B cell (primary cell): ENCODE results near the gene CHST3. TPM values are rescaled to one million over a fixed set of nuclear protein-coding genes. Genes with fewer than 3 reads are reported as not detected.
A peak's percentile ranks its signal among the peaks of the same experiment; 100 is the strongest.

ENCODE experiments used
- ATAC-seq: fragments of 200-7000 bp; cut with Tn5 transposase; one replicate; pipeline ENCODE4 v1.10.0; 2021; ENCODE audit warnings: low read depth, mild to moderate bottlenecking, moderate number of reproducible peaks, moderate library complexity
- CTCF ChIA-PET: fragments of 350-600 bp; sonication (Branson Sonifier 250); formaldehyde crosslinking; loops from one replicate; lab custom pipeline; 2021; ENCODE audit warnings: antibody characterized with exemption, inconsistent platforms; lab: Charles Lee
- POLR2A ChIA-PET: fragments of 350-600 bp; sonication (Branson Sonifier 250); formaldehyde crosslinking; loops from one replicate; lab custom pipeline; 2021; ENCODE audit warnings: antibody characterized with exemption; lab: Charles Lee
- DNase-seq: peaks from one replicate; pipeline ENCODE4 v3.0.0; 2013
- H2AFZ ChIP-seq: 2 replicates; pipeline ENCODE4 v1.6.1; 2012; ENCODE audit warnings: mild to moderate bottlenecking, low read depth, low read length; ENCODE audit not compliant: insufficient read depth, poor library complexity, severe bottlenecking
- H3K27ac ChIP-seq, 2 donors: 1 replicate in 1 of 2; 2 replicates in 1 of 2; pipeline ENCODE4 v1.5.1; 2012 to 2013; ENCODE audit warnings: low read length in 2 of 2, mild to moderate bottlenecking in 2 of 2, moderate library complexity in 1 of 2
- H3K27me3 ChIP-seq, 4 experiments: fragments of 200-600 bp in 1 of 4; sonication (generic) in 1 of 4; replicated peaks in 1 of 4; 1 replicate in 2 of 4; 2 replicates in 2 of 4; pipeline versions ENCODE4 v1.6.1 to v1.7.0; 2013 to 2016; ENCODE audit warnings: low read length in 3 of 4, mild to moderate bottlenecking in 2 of 4, mixed read lengths in 1 of 4, moderate library complexity in 1 of 4; ENCODE audit not compliant: insufficient read depth in 4 of 4, control insufficient read depth in 3 of 4; ENCODE audit errors: control extremely low read depth in 1 of 4
- H3K36me3 ChIP-seq, 2 experiments: replicated peaks in 1 of 2; 1 replicate in 1 of 2; 2 replicates in 1 of 2; pipeline versions ENCODE4 v1.6.1 to v1.7.1; 2013; ENCODE audit warnings: low read length in 1 of 2; ENCODE audit not compliant: insufficient read depth in 2 of 2, control insufficient read depth in 1 of 2; ENCODE audit errors: control extremely low read depth in 1 of 2, extremely low read depth in 1 of 2
- H3K4me1 ChIP-seq, 2 donors: fragments of 200-600 bp in 1 of 2; sonication (generic) in 1 of 2; 1 replicate in 1 of 2; 2 replicates in 1 of 2; pipeline versions ENCODE4 v1.5.1 to v1.6.1; 2013 to 2017; ENCODE audit warnings: low read length in 2 of 2; ENCODE audit not compliant: control insufficient read depth in 2 of 2, insufficient read depth in 2 of 2
- H3K4me2 ChIP-seq: replicated peaks from 2 replicates; pipeline ENCODE3; 2012; ENCODE audit warnings: mild to moderate bottlenecking, low read depth, low read length; ENCODE audit not compliant: poor library complexity, severe bottlenecking
- H3K4me3 ChIP-seq, 5 experiments: fragments of 200-600 bp in 1 of 5; sonication (generic) in 1 of 5; 1 replicate in 3 of 5; 2 replicates in 2 of 5; pipeline versions ENCODE4 v1.5.1 to v1.7.0; 2011 to 2016; ENCODE audit warnings: low read length in 4 of 5, mild to moderate bottlenecking in 4 of 5, low read depth in 2 of 5, control low read depth in 1 of 5, moderate library complexity in 1 of 5; ENCODE audit not compliant: insufficient read depth in 1 of 5; ENCODE audit errors: control extremely low read depth in 1 of 5, extremely low read depth in 1 of 5
- H3K79me2 ChIP-seq: fragments of 200-600 bp; sonication (generic); one replicate; pipeline ENCODE4 v1.6.0; 2016; ENCODE audit warnings: low read length; ENCODE audit not compliant: control insufficient read depth, insufficient read depth
- H3K9ac ChIP-seq: fragments of 200-600 bp; sonication (generic); 2 replicates; pipeline ENCODE4 v1.6.1; 2017; ENCODE audit warnings: mild to moderate bottlenecking, low read length, moderate library complexity
- H3K9me3 ChIP-seq, 3 donors: one replicate each; pipeline versions ENCODE4 v1.6.1 to v1.7.1; 2013; ENCODE audit warnings: low read length in 2 of 3; ENCODE audit not compliant: control insufficient read depth in 2 of 3, insufficient read depth in 1 of 3; ENCODE audit errors: control extremely low read depth in 1 of 3
- H4K20me1 ChIP-seq: 2 replicates; pipeline ENCODE4 v1.6.0; 2012; ENCODE audit warnings: mild to moderate bottlenecking, low read length; ENCODE audit not compliant: insufficient read depth, control insufficient read depth, poor library complexity, severe bottlenecking
- H3K27ac Mint-ChIP-seq: one replicate; pipeline ENCODE4 v1.8.0; 2021; ENCODE audit warnings: mixed read lengths
- H3K27me3 Mint-ChIP-seq: one replicate; pipeline ENCODE4 v1.8.0; 2021; ENCODE audit warnings: mixed read lengths
- H3K4me1 Mint-ChIP-seq: one replicate; pipeline ENCODE4 v1.8.0; 2021; ENCODE audit warnings: mixed read lengths
- H3K4me3 Mint-ChIP-seq: one replicate; pipeline ENCODE4 v1.8.0; 2021; ENCODE audit warnings: mixed read lengths
- H3K9me3 Mint-ChIP-seq: one replicate; pipeline ENCODE4 v1.8.0; 2022; ENCODE audit warnings: mixed read lengths; ENCODE audit not compliant: insufficient read depth
- CTCF ChIP-seq: fragments of 200-600 bp; IDR thresholded peaks from one replicate; pipeline ENCODE4 v1.8.0; 2022; ENCODE audit warnings: antibody characterized with exemption, mild to moderate bottlenecking
- EZH2 ChIP-seq: IDR thresholded peaks from 2 replicates; pipeline ENCODE4 v1.6.1; 2012; ENCODE audit warnings: borderline replicate concordance, low read depth, mild to moderate bottlenecking, moderate library complexity, low read length; ENCODE audit not compliant: insufficient read depth, poor library complexity, severe bottlenecking
- WGBS: methylation state at CpG from one replicate; pipeline ENCODE4 v1.1.5; 2013; ENCODE audit warnings: missing lambda C conversion rate; ENCODE audit not compliant: insufficient coverage; 5-methylcytosine and 5-hydroxymethylcytosine counted together
- intact Hi-C: fragments of 100-400 bp; cut with micrococcal nuclease; formaldehyde crosslinking; loops from one replicate; pipeline ENCODE4 v1.10.0; 2022
- polyA plus RNA-seq: library from polyadenylated mRNA; depleted of rRNA; stranded (reverse); fragments of >200 nt; gene quantifications from 2 replicates; pipeline ENCODE4 v1.2.3, GENCODE V29; 2012
- total RNA-seq, 2 donors: library from RNA; stranded (reverse); fragments of 120-200 nt in 1 of 2; gene quantifications; 1 replicate in 1 of 2; 2 replicates in 1 of 2; pipeline versions ENCODE4 v1.2.3 to v1.2.4, GENCODE V29; 2013 to 2022

Gene CHST3
- total and polyA plus RNA-seq, 2 donors (not counting 1 experiment from before 2014, with no cell fraction given) = 0.01 TPM; not detected in 1

- no peaks in the 10 kb centered on the region for H3K9me3 Mint-ChIP-seq
- Histone ChIP-seq H4K20me1 (no peaks in the 10 kb centered on the region), H3K9me3 (no peaks in the 10 kb centered on the region), H3K27ac (no peak overlapping the region), H3K27me3 (peaks cover 0 to 3% (median 0%) of the 10 kb centered on the region in 4 experiments), H3K79me2 (no peaks in the 10 kb centered on the region), H3K4me2 (peak overlapping the region; percentile 0), H3K36me3 (no peaks in the 10 kb centered on the region), H2AFZ (no peak overlapping the region), H3K4me3 (no peak overlapping the region), H3K9ac (no peak overlapping the region), H3K4me1 (peaks cover 18 to 21% of the 10 kb centered on the region in 2 donors)
- POLR2A ChIA-PET = no interaction called here
- 72% methylated on average over 7 of the region's 14 CpGs for WGBS
- intact Hi-C loops = no loop called here
- CTCF ChIA-PET = interaction anchor here (0.6 kb wide), 1 partner anchor 457 kb away, joined by 3 read pairs; no protein-coding TSS in a partner anchor
- peaks cover 21% of the 10 kb centered on the region for H3K4me1 Mint-ChIP-seq
- peak overlapping the region; percentile 38 for H3K27ac Mint-ChIP-seq
- no peak for ATAC-seq
- peaks cover 7% of the 10 kb centered on the region for H3K27me3 Mint-ChIP-seq
- no peak for DNase-seq
- TF ChIP-seq EZH2 = no peak
- no peak for TF ChIP-seq CTCF
- H3K4me3 Mint-ChIP-seq = peak overlapping the region; percentile 5
Measured at GRCh38 chr10:72000073-72001032, 36.2 kb downstream of the CHST3 start.

- DNase-seq = no peak
- TF ChIP-seq EZH2 (no peak), CTCF (no peak)
- peaks cover 21% of the 10 kb centered on the region for H3K4me1 Mint-ChIP-seq
- no peak overlapping the region for H3K27ac Mint-ChIP-seq
- CTCF ChIA-PET = interaction anchor here (0.6 kb wide), 1 partner anchor 458 kb away, joined by 3 read pairs; no protein-coding TSS in a partner anchor
- H3K4me2 ChIP-seq = no peak overlapping the region
- H3K9me3 ChIP-seq = no peaks in the 10 kb centered on the region
- H3K4me3 ChIP-seq = no peak overlapping the region
- H3K27me3 ChIP-seq = peaks cover 0 to 3% (median 0%) of the 10 kb centered on the region in 4 experiments
- H3K9me3 Mint-ChIP-seq = no peaks in the 10 kb centered on the region
- H3K4me3 Mint-ChIP-seq = no peak overlapping the region
- no peak overlapping the region for H2AFZ ChIP-seq
- peaks cover 7% of the 10 kb centered on the region for H3K27me3 Mint-ChIP-seq
- ATAC-seq = no peak
- intact Hi-C loops = no loop called here
- POLR2A ChIA-PET = no interaction called here
- peaks cover 18 to 21% of the 10 kb centered on the region in 2 donors for H3K4me1 ChIP-seq
- H3K9ac ChIP-seq = no peak overlapping the region
- H4K20me1 ChIP-seq = no peaks in the 10 kb centered on the region
- no peaks in the 10 kb centered on the region for H3K79me2 ChIP-seq
- H3K27ac ChIP-seq = no peak overlapping the region
- no peaks in the 10 kb centered on the region for H3K36me3 ChIP-seq
- 56% methylated on average over 4 of the region's 4 CpGs for WGBS
Measured at GRCh38 chr10:72001033-72001395, 36.8 kb downstream of the CHST3 start.
